Prostate gland (tissue), 2 donors: Measurements from ENCODE around the gene CUL2.

Experiments used
- POLR2A ChIP-seq: fragments of 450-650 bp; IDR thresholded peaks from one replicate; pipeline ENCODE4 v1.6.1; 2016; ENCODE audit warnings: antibody characterized with exemption, mild to moderate bottlenecking
- TF ChIP-seq, protein P1 (sequence below), 4 experiments: fragments of 200-600 bp in 2 of 4; fragments of 450-650 bp in 2 of 4; sonication (generic) in 2 of 4; IDR thresholded peaks; 1 replicate in 3 of 4; 2 replicates in 1 of 4; pipeline ENCODE4 v1.5.1; 2016 to 2019; ENCODE audit warnings: antibody characterized with exemption in 4 of 4, mild to moderate bottlenecking in 2 of 4, moderate library complexity in 2 of 4

DNA sequence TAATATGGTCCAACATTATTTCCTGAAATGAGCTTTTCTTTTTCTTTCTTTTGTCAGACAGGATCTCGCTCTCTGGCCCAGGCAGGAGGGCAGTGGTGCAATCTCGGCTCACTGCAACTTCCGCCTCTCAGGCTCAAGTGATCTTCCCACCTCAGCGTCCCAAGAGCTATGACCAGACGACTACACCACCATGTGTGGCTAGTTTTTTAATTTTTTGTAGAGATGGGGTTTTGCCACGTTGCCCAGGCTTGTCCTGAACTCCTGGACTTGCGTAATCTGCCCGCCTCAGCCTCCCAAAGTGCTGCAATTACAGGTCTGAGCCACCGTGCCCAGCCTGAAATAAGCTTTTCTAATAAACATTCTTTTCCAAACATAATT lies 48.6 kb downstream of the CUL2 start:
- TF ChIP-seq, protein P1, sequence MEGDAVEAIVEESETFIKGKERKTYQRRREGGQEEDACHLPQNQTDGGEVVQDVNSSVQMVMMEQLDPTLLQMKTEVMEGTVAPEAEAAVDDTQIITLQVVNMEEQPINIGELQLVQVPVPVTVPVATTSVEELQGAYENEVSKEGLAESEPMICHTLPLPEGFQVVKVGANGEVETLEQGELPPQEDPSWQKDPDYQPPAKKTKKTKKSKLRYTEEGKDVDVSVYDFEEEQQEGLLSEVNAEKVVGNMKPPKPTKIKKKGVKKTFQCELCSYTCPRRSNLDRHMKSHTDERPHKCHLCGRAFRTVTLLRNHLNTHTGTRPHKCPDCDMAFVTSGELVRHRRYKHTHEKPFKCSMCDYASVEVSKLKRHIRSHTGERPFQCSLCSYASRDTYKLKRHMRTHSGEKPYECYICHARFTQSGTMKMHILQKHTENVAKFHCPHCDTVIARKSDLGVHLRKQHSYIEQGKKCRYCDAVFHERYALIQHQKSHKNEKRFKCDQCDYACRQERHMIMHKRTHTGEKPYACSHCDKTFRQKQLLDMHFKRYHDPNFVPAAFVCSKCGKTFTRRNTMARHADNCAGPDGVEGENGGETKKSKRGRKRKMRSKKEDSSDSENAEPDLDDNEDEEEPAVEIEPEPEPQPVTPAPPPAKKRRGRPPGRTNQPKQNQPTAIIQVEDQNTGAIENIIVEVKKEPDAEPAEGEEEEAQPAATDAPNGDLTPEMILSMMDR (IDR thresholded peaks at IDR 0.05) = no peak
- no peak for TF ChIP-seq POLR2A
